A673 (cell line): ENCODE data around the gene MAFF. TPM values are rescaled to one million over a fixed set of nuclear protein-coding genes. Genes with fewer than 3 reads are reported as not detected.

Source experiments
- BruUV-seq: library from RNA; stranded (reverse); fragments of 400-500 nt; replicated peaks from 2 replicates; lab custom pipeline; 2021; lab: Mats Ljungman, UMichigan
- CTCF ChIA-PET: fragments of 300-600 bp; sonication (Branson Sonifier 250); formaldehyde crosslinking; loops from one replicate; lab custom pipeline; 2022; ENCODE audit warnings: antibody characterized with exemption; lab: Charles Lee
- POLR2A ChIA-PET: fragments of 300-600 bp; sonication (Branson Sonifier 250); formaldehyde crosslinking; loops from one replicate; lab custom pipeline; 2022; ENCODE audit warnings: antibody characterized with exemption; ENCODE audit not compliant: low non-redundant PET; lab: Charles Lee
- DNase-seq: peaks from one replicate; pipeline ENCODE4 v3.0.0-alpha.2; 2015; ENCODE audit warnings: low spot score
- H3K27ac ChIP-seq: fragments of 200-600 bp; sonication (generic); 2 replicates; pipeline ENCODE4 v1.5.1; 2016; ENCODE audit warnings: mixed run types, low read depth, mild to moderate bottlenecking, mixed read lengths, antibody characterized with exemption, low read length; ENCODE audit not compliant: poor library complexity, severe bottlenecking
- H3K27me3 ChIP-seq: fragments of 200-600 bp; sonication (generic); replicated peaks from 2 replicates; pipeline ENCODE4 v1.6.1; 2017; ENCODE audit warnings: mixed run types, low read depth, mild to moderate bottlenecking, mixed read lengths, antibody characterized with exemption, low read length; ENCODE audit not compliant: insufficient read depth, poor library complexity
- H3K36me3 ChIP-seq: fragments of 200-600 bp; sonication (generic); 2 replicates; pipeline ENCODE4 v1.6.1; 2016; ENCODE audit warnings: mixed run types, mild to moderate bottlenecking, mixed read lengths, antibody characterized with exemption, low read length; ENCODE audit not compliant: insufficient read depth, poor library complexity, severe bottlenecking
- H3K4me1 ChIP-seq: fragments of 200-600 bp; sonication (generic); 2 replicates; pipeline ENCODE4 v1.6.1; 2017; ENCODE audit warnings: mixed run types, mild to moderate bottlenecking, mixed read lengths, antibody characterized with exemption, low read length; ENCODE audit not compliant: insufficient read depth, poor library complexity, severe bottlenecking
- H3K4me3 ChIP-seq: fragments of 200-600 bp; sonication (generic); 2 replicates; pipeline ENCODE4 v1.5.1; 2016; ENCODE audit warnings: low read depth, mixed run types, mild to moderate bottlenecking, mixed read lengths, low read length; ENCODE audit not compliant: poor library complexity, severe bottlenecking
- H3K9me3 ChIP-seq: fragments of 200-600 bp; sonication (generic); 2 replicates; pipeline ENCODE4 v1.6.1; 2016; ENCODE audit warnings: mixed run types, low read depth, mild to moderate bottlenecking, mixed read lengths, antibody characterized with exemption, low read length; ENCODE audit not compliant: poor library complexity, severe bottlenecking
- CTCF ChIP-seq: fragments of 300-800, 200-600 bp; sonication (generic); conservative IDR thresholded peaks from 2 replicates; pipeline ENCODE4 v1.5.1; 2017; ENCODE audit warnings: low read depth, mild to moderate bottlenecking, antibody characterized with exemption, low read length, moderate library complexity, mixed read lengths
- EZH2 ChIP-seq: fragments of 200-600 bp; sonication (generic); IDR thresholded peaks from 2 replicates; pipeline ENCODE4 v1.6.1; 2017; ENCODE audit warnings: borderline replicate concordance, low read depth, mild to moderate bottlenecking, mixed read lengths, antibody characterized with exemption, low read length; ENCODE audit not compliant: poor library complexity, severe bottlenecking
- intact Hi-C: fragments of 100-400 bp; cut with micrococcal nuclease; formaldehyde crosslinking; loops from one replicate; pipeline ENCODE4 v1.10.0; 2022; ENCODE audit not compliant: unreplicated experiment
- total RNA-seq: library from RNA; stranded (reverse); gene quantifications from 2 replicates; pipeline ENCODE4 v1.2.3, GENCODE V29; 2021

MAFF gene
- total RNA-seq, 1 experiment from 2014 or later: 6.3 TPM

- H3K27ac ChIP-seq: no peak overlapping the region
- POLR2A ChIA-PET: interaction anchor here (0.6 kb wide), 1 partner anchor 13 kb away, joined by 6 read pairs; the partner anchor contains the start of gene TMEM184B
- no peak overlapping the region for H3K4me3 ChIP-seq
- TF ChIP-seq EZH2 (no peak), CTCF (no peak)
- H3K9me3 ChIP-seq: no peaks in the 10 kb centered on the region
- no peak for DNase-seq
- no TSS peak for BruUV-seq
- H3K27me3 ChIP-seq: no peaks in the 10 kb centered on the region
- H3K4me1 ChIP-seq: peaks cover 7% of the 10 kb centered on the region
- CTCF ChIA-PET: no interaction called here
- intact Hi-C loops: no loop called here
- H3K36me3 ChIP-seq: no peaks in the 10 kb centered on the region
Observed at GRCh38 chr22:38259370-38259769, 57.6 kb downstream of the MAFF start.

- POLR2A ChIA-PET: interaction anchor here (0.6 kb wide), 1 partner anchor 71 kb away, joined by 5 read pairs; no protein-coding TSS in a partner anchor
- DNase-seq: no peak
- TF ChIP-seq EZH2 (no peak), CTCF (no peak)
Observed at GRCh38 chr22:38260761-38261681, 59.2 kb downstream of the MAFF start.

GRCh38 chr22:38262051-38262795 lies 60.4 kb downstream of the MAFF start:
- H3K27ac ChIP-seq: no peak overlapping the region
- BruUV-seq: no TSS peak
- DNase-seq: no peak
- TF ChIP-seq EZH2: no peak
- TF ChIP-seq CTCF: peak; percentile 59
- peaks cover 7% of the 10 kb centered on the region for H3K4me1 ChIP-seq
- H3K27me3 ChIP-seq: no peaks in the 10 kb centered on the region
- no peaks in the 10 kb centered on the region for H3K9me3 ChIP-seq
- POLR2A ChIA-PET: no interaction called here
- CTCF ChIA-PET: no interaction called here
- H3K4me3 ChIP-seq: no peak overlapping the region
- intact Hi-C loops: no loop called here
- no peaks in the 10 kb centered on the region for H3K36me3 ChIP-seq

More at GRCh38 chr22:38260761-38261681, 59.2 kb downstream of the MAFF start:
- H3K36me3 ChIP-seq: no peaks in the 10 kb centered on the region
- H3K9me3 ChIP-seq: no peaks in the 10 kb centered on the region
- intact Hi-C loops: no loop called here
- no peak overlapping the region for H3K27ac ChIP-seq
- BruUV-seq: no TSS peak
- CTCF ChIA-PET: no interaction called here
- no peaks in the 10 kb centered on the region for H3K27me3 ChIP-seq
- peaks cover 7% of the 10 kb centered on the region for H3K4me1 ChIP-seq
- no peak overlapping the region for H3K4me3 ChIP-seq
